ENCODE results near the gene RSAD2. TPM values are rescaled to one million over a fixed set of nuclear protein-coding genes. Genes with fewer than 3 reads are reported as not detected.
"Not testable (repeated sequence)": the region's sequence is repeated elsewhere in the genome, so short reads cannot be mapped to it uniquely, and the experiment has no call there.

RSAD2 gene
- total RNA-seq, 1 donor from 2014 or later = not detected

DNA sequence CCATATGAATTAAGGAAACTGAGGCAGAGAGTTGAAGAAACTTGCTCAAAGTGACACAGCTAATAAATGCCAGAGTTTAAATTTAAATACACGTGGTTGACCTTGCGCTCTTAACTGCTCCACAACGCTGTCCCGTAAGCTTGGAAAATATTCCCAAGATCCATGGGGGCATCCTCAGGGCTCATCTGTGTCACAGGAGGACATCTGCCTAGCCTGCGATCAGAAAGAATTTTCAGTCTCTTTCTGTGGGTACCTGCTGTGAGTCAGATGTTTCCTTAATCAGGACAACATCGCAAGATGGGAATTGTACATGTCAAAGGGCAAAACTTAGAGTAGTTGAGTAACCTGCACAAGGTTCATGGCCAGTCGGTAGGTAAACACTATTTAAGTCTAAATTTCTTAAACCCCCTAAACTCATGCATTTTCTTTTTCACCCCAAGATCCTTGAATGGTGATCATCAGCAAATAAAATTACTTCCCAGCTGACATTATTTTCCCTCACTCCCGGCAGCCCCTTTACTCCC lies 13.3 kb upstream of the RSAD2 start:
- no peak for DNase-seq (ENCODE audit: low read depth)

DNA sequence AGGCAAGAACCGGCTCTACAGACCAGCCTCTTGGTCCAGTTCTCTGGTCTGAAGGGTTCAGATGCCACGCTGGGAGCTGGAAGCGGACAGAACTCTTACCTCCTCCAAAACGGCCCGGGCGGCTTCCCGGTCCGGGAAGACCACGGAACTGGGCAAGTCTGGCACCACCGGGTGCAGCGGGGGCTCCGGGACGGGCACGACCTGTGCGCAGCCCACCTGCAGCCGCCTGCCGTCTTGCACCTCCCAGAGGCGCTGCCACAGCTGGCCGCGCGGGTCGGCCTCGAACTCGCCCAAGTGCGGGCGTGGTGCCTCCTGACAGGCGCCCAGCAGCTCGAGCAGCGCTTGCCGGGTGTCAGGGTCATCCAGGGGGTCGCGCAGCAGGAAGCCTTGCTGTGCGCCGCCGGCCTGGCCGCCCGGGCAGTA lies 12.6 kb upstream of the RSAD2 start:
- DNase-seq (ENCODE audit: low read depth) = no peak

DNA sequence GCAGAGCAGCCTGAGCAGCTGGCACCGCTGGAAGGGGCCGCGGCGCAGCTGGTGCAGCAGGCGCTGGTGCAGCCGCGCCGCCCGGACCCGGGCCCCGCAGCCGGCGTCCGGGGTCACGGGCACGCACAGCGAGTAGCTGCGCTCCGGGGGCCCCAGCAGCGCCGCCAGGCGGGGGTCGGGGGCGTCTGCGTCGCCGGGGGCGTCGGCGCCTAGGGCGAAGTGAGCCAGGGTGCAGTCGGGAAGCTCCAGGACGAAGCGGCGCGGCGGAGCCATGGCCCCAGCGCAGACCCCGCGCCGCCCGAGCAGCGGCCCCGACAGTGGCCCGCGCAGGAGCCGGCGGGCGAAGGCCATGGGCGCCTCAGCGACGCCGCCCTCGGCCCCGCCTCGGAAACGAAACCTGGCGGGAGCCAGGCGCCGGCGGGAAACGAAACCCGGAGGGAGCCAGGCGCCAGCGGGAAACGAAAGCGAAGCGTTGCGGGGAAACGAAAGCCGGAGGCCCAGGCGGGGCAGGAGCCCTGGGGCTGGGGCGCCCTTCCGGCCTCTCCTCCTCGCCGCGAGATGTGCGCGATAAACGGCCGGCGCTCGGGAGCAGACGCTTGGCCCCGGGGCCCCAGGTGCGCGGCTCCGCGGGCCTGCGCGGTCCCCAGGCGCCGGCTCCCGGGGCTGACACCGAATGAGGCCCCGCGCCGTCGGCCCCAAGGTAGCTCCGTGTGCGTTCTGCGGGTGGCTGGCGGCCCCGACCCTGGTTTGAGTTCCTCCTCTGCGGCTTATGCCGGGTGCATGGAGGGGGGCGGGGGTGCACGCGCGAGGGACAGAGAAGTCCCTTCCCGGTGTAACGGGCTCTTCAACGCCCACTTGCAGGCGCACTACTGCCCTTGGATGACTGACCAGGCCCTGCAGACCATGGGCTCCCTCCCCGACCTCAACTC lies 12.0 kb upstream of the RSAD2 start, which contains the start of gene CMPK2:
CMPK2 (minus strand) TSS at position 562 of the 929 bp plus-strand sequence; CDS start at position 351, 211 bp downstream.
- DNase-seq (ENCODE audit: low read depth) = no peak

DNA sequence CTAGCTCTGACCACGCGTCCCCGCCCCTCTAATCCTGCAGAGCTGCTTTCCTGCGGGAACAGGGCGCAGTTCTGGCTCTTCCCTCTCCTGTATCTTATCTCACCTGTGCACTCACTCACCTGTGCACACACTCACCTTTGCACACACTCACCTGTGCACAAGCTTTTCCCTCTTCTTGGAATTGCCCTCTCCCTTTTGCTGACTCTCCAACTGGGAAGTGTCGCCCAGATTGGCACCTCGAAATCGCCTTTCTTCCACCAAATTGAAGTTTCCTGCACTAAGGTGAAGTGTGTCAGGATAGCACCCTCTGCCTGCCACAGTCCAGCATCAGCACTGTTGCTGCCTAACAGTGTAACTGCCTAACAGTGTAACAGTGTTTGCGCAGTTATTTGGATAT lies 11.3 kb upstream of the RSAD2 start:
- DNase-seq (ENCODE audit: low read depth) = no peak

DNA sequence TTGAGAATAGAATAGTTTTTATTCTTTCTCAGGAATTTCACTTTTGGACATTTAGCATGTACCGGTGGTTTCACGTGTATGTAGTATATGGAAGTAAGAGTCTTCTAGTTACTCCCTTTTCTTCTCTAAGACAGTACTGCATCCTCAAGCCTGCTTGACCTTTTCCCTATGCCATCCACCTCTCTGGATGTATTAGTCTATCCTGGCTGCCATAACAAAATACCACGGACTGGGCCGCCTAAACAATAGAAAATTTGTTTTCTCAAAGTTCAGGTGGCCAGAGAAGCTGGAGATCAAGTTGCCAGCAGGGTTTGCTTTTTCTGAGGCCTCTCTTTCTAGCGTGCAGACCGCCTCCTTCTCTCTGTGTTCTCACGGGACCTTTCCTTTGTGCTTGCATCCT lies 10.6 kb upstream of the RSAD2 start:
- no peak for DNase-seq (ENCODE audit: low read depth)

DNA sequence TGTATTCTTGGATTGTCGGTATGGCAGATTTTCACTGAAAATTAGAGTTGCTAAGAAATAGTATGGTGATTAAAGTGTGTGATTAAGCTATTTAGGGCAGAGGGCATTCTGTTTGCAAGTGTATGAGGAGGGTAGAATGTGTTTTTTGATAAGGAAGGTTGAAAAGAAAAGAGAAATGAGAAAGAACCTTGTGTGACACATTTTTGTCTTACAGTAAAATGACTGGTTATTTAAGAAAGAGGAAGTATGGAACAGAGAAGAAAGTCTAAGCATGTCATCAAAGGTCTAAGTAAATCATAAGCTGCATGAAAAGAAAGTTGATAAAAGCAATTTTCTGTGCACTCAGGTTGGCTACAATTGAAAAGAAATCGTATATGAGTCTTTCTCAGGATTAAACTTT lies 5.2 kb upstream of the RSAD2 start:
- no peak for DNase-seq (ENCODE audit: low read depth)

DNA sequence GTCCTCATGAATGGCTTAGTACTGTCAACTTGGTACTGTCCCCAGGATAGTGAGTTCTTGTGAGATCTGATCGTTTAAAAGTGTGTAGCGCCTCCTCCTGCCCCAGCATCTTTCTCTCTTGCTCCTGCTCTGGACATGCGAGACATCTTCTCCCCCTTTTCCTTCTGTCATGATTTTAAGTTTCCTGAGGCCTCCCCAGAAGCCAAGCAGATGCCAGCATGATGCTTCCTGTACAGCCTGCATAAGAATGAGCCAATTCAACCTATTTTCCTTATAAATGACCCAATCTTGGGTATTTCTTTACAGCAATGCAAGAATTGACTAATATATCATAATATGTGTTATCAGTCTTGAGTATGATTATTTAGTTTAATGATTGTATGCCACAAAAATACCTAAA lies 3.5 kb upstream of the RSAD2 start:
- DNase-seq (ENCODE audit: low read depth) = no peak

DNA sequence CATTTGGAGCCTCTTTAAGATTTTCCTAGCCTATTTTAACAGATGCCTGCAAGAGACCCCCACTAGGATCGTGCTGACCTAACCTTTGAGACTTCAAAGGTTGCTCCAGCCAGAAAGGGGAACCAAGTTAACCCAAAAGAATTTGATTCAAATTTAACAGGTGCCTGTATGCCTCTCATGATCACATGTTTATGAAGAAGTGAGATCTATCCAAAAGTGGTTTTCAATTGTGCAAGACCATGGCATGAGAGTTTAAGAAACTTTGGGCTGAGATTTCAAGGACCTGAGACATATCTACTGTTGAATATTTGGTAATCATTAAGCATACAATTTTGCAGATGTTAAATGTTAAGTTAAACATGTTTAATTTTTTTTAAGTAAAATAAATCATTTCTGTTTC lies 1.3 kb upstream of the RSAD2 start:
- DNase-seq (ENCODE audit: low read depth) = no peak

DNA sequence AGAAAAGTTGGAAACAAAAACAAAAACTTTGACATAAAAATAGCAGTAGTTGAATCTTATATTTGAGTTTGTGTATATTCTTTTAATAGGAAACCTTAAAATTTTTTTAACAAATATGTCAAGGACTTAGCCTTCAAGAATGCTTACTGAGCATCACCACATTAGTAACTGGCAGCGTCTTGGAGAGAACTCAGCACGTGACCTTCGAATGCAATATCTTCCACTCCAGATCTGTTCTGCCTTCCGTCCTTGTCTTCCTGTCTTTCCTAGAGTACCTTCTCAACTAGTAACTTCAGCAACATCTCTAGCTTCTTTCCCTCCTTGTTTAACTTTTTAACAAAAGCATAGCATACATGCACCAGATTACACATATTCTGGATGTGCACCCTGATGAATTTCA lies 972 bp downstream of the RSAD2 start:
- DNase-seq (ENCODE audit: low read depth) = no peak

DNA sequence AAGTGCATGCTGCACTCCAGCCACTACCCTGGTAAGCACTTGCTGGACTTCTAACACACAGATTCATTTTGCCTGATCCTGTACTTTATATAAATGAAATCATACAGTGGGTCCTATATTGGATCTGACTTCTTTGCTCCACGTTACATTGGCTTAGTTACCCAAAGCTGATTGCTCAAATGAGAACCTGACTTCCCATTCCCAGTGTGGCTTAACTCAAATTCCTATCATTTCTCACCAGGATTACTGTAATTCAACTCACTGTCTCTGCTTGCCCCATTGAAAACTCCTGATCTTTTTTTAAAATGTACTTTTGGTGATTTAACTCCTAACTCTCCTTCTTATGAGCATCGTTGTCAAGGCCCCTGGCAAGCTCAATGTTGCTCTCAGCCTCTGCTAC lies 1.4 kb downstream of the RSAD2 start:
- no peak for DNase-seq (ENCODE audit: low read depth)

DNA sequence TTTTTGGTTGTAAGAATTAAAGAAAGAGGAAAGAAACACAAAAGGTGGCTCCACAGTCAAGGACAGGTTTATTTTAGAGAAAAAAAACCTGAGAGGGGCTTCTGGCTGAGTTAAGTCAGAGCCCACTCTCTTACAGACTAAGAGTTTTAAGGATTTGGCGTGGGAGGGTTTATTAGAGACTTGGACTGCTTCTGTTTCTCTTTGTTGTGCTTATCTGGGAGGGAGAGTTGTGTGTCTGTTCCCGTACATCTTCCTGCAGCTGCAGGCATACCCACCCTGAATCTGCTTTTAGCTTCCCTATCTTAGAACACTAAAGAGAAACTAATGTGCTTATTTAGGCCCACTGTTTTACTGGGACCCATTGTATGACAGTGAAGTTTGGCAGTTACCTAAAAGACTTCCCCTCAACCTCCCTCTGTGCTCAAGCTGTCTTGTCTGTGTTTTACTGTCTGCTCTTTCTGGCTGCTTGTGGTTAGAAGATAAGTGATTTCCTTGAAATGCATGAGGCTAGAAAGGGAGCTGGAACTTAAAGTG lies 2.7 kb downstream of the RSAD2 start:
- no peak for DNase-seq (ENCODE audit: low read depth)

DNA sequence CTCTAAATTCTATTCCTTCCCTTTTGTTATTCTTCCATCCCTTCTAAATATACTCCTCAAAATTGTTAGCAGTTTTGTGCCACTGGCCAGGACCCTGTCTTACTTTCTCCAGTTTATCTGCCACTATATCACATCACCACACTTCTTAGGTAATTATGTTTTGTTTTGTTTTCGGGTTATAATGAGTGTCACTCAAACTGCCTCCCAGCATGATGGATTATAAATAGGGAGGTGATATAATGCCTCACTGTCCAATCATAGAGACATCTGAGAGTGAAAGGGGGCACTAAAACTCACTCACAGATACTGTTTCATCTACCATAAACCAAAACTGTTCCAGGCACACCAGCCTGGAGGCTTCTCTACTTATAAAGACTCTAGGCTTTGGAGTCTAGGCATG lies 3.5 kb downstream of the RSAD2 start:
- no peak for DNase-seq (ENCODE audit: low read depth)

DNA sequence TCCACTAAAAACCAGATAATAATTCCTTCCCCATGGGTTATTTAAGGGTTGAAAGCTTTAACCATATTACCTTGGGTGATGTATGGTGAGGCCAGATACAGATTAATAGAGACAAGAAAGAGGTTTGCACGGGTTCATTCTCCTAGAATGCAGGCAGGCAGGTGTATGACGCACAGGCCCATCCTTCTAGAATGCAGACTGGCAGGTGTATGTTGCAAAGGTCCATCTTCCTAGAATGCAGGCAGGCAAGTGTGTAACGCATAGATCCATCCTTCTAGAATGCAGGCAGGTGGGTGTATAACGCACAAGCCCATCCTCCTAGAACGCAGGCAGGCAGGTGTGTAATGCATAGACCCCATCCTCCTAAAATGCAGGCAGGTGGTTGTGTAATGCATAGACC lies 3.9 kb downstream of the RSAD2 start:
- DNase-seq (ENCODE audit: low read depth) = no peak

DNA sequence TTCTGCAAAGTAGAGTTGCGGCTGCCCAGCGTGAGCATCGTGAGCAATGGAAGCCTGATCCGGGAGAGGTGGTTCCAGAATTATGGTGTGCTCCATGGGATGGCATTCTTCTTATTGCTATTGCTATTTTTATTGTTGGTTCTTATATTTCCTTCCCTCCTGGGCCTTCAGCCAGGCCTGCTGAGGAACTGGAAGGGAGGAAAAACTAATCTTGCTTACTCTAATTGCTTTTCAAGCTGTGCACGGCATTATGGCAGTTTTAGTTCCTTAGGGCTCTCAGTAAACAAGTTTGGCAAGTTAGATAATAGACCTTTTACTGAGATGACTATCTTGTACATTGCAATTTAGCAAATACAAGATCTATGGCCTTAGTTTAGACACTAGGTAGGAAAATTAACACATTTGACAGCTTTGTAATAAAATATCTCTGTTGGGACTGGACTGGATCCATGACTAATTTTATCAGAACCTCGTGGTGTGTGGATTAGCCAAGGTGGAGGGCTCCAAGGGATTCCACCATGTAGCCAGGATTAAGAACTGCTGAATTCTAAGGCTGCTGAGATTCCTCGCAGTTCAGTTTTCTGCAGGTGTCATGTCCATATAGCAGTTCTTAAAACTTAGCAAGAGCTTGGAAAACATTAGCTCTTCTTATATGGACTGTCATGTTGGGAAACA lies 6.0 kb downstream of the RSAD2 start:
- no peak for DNase-seq (ENCODE audit: low read depth)

DNA sequence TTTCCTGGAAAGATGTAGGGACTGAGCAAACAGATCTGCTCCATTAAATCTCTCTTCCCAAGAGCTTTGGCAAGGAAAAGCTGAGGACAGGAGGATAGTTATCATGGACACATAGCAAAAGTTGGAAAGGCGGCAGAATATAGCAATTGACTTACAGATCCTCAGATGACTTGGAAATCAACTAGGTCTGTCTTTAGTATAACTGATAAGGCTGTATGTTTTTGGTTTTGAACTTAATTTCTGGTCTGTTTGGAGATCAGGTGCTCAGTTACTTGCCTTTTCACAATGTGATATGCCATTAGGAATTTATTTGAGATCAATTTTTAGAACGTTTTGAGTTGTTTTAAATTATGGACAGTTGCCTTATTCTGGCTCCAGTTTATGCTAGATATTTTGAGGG lies 8.0 kb downstream of the RSAD2 start:
- DNase-seq (ENCODE audit: low read depth) = no peak

DNA sequence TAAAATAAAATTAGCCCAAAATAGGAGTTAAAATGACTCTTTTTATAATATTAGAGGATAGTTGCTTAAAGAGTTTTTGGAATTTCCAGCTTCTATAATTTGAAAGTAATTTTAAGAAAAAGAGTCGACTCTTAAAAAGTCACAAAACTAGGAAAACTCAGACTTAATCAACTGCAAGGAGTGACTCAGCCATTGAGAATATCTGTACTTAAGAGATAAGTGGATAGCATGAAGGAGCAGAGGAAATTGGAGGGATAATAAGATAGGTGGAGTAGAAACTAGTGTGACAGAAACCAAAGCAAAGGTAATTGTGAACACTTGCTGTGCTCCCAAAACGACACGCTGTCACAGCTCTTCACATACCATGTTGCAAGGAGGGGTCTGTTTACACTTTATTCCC lies 8.4 kb downstream of the RSAD2 start:
- no peak for DNase-seq (ENCODE audit: low read depth)

DNA sequence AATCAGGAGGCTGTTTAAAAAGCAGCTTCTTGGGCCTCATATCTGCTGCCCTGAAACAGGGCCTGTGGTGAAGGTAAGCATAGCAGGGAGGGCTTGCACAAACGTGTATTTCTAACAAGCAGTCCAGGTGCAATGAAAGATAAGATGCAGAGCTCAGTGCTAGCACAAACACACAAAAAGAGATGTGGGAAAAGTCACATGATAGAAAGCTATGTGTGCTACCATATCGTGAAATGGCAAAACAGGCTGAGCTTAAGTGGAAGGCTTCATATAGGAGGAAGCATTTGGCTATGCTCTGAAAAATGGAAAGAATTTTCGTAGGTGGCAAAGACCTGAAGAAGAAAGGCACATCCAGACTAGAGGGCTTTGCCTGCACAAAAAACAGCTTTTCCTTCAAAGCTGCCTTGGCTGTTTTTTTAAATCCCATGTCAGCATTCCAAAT lies 10.2 kb downstream of the RSAD2 start:
- no peak for DNase-seq (ENCODE audit: low read depth)

DNA sequence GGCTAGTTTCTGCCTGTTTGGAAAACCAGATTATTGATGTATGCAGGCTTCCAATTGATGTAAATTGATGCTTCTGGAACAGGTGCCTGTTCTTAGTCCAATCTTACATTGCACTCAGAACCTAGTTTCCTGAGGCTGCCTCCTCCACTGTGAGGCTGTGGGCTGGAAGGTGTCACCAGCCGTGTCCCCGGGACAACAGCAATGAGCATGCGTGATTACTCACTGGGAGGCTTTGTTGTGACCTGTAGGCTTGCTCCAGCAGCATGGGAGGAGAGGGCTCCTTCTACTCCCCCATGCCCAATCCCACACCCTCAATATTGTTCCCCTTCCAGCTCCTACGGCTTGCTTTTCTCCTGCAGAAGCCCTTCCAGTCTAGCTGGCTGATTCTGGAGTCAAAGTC lies 11.1 kb downstream of the RSAD2 start:
- no peak for DNase-seq (ENCODE audit: low read depth)

DNA sequence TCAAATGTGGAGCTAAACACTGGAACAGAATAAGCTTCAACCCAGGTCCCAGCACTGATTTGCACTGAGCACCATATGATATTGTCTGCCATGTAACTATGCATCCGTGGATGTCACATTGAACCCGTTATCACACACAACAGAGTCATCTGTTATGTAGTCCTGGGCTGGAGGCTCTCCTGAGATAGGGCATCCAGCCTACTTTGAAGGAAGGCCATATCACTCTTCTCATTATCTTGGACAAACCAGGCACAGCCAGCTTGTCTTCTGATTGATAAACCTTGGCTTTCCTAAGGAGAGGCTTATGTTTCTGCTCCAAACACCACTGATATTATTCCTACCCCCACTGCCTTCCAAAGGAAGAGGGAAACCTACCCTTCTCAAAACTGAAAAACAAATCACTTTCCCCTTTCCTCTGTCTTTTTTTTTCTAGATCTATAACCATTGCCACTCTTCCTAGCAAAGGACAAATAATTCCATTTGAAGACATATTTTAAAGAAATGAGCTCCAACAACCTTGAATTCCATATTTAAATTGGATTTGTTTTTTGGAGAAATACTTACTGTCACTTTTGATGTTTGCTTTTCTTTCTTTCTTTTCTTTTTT lies 16.4 kb downstream of the RSAD2 start:
- no peak for DNase-seq (ENCODE audit: low read depth)

DNA sequence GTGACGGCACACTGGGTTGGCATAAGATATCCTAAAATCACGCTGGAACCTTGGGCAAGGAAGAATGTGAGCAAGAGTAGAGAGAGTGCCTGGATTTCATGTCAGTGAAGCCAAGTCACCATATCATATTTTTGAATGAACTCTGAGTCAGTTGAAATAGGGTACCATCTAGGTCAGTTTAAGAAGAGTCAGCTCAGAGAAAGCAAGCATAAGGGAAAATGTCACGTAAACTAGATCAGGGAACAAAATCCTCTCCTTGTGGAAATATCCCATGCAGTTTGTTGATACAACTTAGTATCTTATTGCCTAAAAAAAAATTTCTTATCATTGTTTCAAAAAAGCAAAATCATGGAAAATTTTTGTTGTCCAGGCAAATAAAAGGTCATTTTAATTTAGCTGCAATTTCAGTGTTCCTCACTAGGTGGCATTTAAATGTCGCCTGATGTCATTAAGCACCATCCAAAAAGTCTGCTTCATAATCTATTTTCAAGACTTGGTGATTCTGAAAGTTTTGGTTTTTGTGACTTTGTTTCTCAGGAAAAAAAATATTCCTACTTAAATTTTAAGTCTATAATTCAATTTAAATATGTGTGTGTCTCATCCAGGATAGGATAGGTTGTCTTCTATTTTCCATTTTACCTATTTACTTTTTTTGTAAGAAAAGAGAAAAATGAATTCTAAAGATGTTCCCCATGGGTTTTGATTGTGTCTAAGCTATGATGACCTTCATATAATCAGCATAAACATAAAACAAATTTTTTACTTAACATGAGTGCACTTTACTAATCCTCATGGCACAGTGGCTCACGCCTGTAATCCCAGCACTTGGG lies 19.6 kb downstream of the RSAD2 start:
- DNase-seq (ENCODE audit: low read depth) = peak; percentile 0

DNA sequence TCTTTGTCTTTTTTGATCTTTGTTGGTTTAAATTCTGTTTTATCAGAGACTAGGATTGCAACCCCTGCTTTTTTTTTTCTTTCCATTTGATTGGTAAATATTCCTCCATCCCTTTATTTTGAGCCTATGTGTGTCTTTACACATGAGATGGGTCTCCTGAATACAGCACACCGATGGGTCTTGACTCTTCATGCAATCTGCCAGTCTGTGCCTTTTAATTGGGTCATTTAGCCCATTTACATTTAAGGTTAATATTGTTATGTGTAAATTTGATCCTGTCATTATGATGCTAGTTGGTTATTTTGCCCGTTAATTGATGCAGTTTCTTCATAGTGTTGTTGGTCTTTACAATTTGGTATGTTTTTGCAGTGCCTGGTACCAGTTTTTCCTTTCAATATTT lies 25.0 kb downstream of the RSAD2 start:
- DNase-seq (ENCODE audit: low read depth) = not testable (repeated sequence)

Data from myocyte (in vitro differentiated cells).